GM21786 (cell line): ENCODE measurements around the gene NSMF.
"Not testable (repeated sequence)": the region's sequence is repeated elsewhere in the genome, so short reads cannot be mapped to it uniquely, and the experiment has no call there.

ENCODE experiments used
- ATAC-seq: cut with Tn5 transposase; IDR thresholded peaks from one replicate; pipeline ENCODE4 v1.9.1; 2021; ENCODE audit not compliant: unreplicated experiment

The NSMF gene

DNA sequence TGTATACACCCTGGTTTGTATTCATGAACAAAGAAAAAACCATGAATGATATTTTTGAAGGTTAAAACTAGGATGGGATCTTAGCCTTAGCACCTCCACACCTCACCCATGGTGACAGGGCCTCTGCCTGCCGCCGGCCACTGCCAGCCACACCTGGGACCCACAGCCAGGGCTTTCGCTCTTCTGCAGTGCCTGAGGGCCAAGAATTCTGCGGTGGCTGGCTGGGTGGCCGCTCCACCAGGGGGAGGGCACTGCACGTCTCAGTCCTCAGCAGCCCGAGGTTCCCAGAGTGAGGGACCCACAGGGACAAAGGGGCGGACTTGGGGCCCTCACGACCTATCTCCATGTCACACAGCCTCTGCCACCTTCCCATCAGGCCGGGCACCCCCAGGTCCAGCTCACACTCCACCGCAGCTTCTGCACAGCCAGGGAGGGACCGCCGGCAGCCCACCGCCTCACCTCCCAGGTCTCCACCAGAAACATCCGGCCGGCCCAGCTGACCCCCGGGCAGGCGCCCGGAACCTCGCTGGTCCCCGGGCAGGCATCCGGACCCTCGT, 43.0 kb downstream of the NSMF start:
- no peak for ATAC-seq

DNA sequence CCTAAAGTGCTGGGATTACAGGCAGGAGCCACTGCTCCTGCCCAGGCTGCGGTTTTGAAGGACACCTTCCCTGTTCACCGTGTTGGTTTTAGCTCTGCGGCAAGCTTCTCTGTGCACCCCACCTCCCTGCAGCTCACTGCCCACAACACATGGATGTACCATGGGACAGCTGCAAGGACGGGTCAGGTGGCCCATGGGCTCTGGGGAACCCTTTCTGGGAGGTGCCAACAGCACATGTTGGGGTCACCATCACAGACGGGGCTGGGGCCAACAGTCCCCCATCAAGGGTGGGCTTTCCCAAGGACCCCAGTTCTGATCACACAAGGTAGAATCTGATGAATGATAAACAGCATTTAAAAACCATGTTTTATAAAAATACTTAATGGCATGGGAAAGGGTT, 43.7 kb downstream of the NSMF start:
- ATAC-seq = no peak

DNA sequence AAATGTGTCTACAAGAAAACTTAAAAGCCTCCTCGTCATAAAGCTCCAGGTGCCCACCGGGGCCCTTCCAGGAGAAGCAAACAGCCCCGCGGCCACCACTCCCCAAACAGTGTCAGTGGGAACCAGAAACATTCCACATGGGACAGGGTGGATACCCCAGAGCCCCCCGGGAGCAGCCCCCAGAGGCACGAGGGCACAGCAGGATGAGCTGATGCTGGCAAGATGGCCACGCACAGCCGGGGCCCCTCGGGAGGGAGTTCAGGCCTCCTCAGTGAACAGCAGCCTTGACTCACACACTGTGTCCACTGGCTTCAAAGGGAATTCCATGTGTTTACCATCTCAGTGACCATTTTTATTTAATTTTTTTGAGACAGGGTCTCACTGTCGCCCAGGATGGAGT, 46.7 kb downstream of the NSMF start:
- ATAC-seq = no peak

DNA sequence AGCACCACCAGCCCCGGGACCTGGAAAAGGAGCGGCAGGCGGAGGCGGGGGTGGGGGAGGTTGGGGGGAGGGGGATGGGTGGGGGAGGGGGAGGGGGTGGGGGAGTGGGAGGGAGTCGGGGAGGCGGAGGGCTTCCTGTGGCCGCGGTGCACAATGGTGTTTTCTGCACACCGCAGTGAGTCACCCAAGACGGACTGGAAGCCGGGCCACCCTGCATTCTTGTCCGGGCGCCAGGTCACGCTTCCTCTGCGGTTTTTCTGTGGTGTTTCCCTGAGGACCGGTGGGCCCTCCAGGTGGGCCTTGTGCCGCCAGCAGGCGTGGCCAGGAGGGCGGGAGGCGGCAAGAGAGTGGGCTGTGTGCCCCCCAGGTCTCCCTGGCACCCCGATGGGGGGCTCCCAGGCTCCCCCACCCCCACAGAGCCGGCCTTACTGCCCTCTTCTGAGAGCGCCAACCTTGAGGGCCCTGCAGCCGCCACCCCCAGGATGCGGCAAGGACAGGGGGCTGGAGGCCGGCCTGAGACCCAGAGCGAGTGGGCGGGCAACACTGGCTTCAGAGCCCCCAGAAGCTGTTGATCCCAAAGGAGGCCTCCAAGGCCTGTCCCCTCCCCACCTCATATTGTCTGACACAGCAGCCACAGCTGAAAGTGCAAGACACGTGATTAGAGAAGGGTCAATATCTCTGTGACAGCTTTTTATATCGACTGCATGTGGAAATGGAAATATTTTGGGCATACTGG, 47.3 kb downstream of the NSMF start:
- no peak for ATAC-seq

DNA sequence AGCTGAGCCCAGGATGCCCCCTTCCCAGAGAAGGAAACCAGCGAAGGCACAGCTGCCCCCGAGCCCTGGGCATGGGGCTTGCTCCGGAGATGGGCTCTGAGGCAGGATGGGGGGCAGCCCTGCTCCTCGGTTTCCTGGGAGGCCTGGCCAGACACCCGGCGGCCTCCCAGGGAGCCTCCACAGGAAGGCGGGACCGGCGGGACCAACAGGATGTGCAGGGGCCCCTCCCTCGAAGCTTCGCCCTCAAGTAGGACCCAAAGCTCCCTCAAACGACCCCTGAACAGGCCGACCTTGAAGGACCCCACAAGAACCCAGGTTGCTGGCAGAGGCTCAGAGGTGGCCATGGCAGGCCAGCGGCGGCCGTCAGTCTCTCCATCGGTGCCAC, 47.9 kb downstream of the NSMF start:
- ATAC-seq = no peak

DNA sequence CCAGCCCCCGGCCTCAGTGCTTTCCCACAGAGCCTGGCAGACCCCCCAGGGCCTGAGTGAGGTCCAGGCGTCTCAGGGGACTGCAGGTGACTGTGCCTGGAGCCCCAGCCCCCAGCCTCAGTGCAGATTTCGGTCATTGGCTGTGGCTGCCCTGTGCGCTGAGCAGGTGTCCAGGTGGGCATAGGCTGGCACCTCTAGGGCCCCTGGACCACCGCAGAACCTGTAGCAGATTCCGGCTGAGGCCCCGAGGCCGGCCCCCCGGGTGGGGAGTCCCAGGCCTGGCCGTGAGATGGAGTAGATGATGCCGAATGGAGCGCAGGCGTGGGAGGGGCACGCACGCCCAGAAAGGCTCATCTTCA, 48.3 kb downstream of the NSMF start:
- ATAC-seq = no peak

DNA sequence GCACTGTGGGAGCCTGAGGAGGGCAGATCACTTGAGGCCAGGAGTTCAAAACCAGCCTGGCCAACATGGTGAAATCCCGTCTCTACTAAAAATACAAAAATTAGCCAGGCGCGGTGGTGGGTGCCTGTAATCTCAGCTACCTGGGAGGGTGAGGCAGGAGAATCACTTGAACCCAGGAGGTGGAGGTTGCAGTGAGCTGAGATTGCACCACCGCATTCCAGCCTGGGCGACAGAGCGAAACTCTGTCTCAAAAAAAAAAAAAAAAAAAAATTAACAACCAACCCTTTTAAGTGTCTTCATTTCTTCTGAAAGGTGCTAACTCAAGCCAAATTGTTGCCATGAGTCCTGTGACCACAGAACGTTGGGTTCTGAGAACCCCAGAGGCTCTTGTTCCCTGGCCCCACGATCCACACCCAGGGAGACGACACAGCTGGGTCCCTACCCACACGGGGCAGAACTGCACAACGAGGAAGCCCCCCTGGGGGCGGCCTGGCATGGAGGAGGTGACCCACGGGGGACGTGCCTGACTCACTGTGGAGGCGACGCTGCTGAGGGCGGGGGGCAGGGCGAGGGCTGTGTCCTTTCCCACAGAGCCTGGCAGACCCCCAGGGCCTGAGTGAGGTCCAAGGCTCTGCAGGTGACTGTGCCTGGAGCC, 48.8 kb downstream of the NSMF start:
- ATAC-seq = not testable (repeated sequence)

DNA sequence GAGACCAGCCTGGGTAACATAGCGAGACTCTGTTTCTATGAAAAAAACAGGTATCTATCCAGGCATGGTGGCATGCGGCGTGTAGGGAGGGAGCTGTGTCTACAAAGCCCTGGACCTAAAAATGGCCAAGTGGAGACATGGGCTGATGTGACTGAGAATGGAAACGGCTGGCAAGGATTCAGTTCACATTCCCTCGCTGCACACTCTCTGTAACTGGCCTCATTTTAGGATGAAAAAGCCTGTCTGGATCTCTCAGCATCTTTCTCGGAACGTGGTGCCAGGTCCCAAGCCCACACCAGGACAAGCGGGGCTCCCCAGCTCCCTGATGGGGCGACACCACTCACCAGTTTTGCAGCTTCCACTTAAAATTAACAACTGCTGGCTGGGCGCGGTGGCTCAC, 49.6 kb downstream of the NSMF start:
- ATAC-seq = no peak

DNA sequence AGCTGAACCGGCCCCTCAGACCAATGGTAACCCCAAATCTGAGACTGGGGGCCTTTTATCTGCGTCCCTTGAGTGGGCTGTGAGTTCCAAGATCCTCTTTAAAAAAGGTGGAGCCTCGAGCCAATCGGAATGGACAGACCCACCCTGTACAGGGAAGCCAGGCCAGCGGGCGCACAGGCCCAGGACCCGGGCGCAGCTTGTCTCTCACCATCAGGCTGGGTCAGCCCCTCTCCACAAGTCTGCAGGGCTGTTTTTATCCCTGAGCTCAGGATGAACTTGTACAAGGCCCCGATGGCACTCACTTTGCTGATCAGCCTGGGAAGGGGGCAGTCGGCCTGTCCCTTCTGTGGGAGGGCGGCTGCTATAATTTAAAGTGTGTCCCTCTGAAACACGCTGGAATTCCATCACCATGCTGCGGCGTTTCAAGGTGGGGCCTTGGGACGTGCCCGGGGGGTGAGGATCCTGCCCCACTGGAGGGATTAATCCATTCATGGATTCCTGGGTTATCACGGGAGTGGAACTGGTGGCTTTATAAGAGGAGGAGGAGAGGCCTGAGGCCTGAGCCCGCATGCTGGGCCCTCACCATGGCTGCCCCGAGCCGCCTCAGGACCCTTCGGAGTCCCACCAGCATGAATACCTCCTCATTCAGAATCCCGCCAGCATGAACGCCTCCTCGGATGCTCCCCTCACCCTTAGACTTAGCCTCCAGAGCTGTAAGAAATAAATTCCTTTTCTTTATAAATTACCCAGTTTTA, 50.3 kb downstream of the NSMF start:
- no peak for ATAC-seq

DNA sequence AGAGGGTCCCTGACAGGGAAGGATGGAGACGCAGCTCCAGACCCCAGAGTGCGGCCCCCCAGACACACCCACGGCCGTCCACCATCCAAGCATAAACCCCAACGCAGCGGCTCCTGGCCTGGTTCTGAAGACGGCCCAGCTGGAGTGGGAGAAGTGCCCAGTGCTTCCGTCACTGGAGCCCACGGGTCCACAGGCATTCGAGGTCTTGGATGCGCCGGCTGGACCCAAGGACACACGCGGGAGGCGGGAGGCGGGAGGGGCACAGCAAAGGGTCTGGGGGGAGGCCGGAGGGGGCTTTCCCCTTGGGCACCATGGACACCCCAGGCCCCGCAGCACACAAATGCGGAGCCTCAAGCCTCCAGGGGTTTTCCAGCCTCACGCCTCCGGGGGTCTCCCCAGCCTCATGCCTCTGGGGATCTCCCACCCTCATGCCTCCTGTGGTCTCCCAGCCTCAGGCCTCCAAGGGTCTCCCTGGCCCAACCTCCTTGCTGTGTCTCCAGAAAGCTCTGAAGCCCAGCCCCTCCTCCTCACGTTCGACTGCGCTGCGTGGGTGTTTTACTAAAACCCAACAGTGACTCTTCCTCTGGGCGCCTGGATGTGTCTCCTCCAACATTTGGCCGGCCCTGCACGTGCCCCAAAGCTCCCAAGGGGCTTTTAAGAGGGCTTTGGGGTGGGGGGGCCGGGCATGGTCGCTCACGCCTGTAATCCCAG, 51.4 kb downstream of the NSMF start:
- no peak for ATAC-seq

DNA sequence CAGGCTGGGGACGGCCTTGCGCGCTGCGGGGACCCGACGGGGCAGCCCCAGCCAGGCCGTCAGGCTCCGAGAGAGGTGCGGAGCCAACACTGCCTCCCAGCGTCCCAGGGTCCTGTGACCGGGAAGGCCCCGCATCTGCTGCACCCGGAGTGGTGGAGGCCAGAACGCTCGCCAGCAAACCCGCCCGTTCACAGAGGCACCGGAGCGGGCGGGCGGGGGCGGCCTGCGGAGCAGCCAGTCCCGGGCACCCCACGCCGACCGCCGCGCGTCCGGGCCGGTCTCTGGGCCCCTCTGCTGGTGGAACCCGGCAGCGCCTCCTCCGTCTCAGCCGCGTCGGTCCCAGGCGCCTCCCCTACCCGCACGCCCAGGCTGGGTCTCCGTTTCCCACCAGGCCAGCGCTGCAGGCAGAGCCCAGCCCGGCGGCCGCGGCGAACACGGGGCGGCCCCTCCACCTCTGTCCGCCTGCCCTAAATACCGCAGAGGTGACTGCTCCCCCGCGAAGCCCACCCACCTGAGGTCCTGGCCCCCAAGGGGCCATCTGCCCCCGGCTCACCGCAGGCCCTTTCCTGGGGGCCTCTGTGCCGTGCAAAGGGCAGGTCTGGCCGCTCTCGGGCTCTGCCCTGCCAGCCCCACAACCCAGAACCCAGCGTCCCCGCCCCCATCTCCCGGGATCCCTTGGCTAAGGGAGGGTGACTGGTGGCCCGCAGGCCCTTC, 52.1 kb downstream of the NSMF start:
- no peak for ATAC-seq

DNA sequence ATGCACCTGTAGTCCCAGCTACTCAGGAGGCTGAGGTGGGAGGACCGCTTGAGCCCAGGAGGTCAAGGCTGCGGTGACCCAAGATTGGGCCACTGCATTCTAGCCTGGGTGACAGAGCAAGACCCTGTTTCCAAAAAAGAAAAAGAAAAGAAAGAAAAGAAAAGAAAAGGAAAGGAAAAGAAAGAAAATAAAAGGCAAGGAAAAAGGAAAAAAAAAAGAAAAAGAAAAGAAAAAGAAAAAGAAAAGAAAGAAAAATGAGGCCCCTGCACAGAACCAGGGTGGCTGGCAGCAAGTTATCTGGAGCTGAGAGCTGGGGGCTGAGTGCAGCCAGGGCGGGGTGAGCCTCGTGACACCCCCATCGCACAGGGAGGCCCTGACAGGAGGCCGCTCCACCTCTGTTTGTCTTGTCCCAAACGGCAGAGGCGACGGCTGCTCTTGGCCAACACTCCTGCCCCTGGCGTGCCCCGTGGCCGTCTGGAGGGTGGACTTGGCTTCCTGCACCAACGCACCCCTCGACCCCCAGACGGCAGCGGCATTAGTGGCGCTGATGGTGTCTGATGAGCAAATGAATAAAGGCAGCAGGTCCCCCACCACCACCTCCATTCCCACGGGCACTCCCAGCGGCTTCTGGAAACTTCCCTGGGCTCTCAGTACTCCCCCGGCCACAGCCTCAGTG, 52.9 kb downstream of the NSMF start:
- ATAC-seq = no peak

DNA sequence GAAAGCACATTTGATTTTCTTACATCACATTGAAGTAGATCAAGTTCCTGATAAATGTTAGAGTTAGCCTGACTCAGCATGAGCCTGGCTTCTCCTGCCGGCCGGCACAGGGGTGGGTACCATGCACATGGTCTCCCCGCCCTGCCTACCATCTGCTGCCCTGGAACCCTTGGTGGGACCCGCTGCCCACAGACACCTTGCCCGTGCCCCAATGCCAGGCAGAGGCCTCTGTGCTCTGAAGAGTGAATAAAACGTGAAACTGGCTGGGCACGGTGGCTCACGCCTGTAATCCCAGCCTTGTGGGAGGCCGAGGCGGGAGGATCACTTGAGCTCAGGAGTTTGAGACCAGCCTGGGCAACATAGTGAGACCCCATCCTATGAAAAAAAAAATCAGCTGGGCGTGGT, 53.5 kb downstream of the NSMF start:
- no peak for ATAC-seq

DNA sequence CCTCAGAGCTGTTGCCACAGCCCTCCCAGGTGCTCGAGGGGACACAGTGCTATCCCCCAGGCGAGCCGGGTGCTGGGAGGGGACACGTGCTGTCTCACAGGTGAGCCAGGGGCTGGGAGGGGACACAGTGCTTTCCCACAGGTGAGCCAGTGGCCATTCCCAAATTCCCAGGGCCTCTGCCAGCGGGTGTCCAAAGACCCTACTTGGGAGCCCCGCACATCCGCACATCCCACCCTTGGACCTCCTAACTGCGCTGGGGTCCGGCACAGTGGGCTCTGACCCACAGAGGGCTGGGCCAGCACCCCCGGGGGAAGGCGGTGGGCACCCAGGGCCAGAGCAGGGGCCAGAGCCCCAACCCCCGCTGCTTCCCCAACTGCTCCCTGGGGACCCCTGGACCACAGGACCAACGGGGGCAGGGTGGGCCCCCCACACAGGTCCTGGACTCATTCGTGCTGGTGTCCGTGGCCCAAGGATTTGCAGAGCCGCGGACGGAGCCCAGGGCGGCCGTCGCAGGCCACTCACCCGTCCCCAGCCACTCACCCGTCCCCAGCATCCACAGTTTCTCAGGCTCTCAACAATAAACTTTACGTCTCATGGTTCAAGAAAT, 54.1 kb downstream of the NSMF start:
- ATAC-seq = no peak

DNA sequence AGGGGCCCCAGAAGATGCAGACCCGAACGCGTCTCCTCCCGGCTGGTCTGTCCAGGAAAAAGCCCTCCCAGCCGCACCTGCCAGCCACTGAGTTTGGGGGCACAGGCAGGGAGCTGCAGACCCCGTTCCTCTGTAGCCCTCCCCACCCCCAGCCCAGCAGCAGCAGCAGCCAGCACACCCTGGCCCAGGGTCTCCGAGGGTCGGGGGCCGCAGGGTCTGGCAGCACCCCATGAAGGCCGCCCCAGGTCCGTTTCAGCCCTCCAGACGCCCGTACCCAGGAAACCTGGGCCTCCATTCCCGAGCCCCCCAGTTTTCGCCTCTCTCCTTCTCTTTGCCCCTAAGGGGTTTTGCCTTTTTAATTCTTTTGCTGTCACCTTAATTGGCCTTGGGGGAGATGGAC, 55.9 kb downstream of the NSMF start:
- no peak for ATAC-seq

DNA sequence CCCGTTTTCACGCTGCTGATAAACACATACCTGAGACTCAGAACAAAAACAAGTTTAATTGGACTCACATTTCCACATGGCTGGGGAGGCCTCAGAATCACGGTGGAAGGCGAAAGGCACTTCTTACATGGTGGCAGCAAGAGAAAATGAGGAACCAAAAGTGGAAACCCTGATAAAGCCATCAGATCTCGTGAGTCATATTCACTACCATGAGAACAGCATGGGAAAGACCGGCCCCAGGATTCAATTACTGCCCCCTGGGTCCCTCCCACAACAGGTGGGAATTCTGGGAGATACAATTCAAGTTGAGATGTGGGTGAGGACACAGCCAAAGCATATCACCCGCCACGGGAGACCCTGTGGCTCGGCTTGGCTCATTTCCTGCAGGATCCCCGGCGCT, 56.4 kb downstream of the NSMF start:
- ATAC-seq = no peak

DNA sequence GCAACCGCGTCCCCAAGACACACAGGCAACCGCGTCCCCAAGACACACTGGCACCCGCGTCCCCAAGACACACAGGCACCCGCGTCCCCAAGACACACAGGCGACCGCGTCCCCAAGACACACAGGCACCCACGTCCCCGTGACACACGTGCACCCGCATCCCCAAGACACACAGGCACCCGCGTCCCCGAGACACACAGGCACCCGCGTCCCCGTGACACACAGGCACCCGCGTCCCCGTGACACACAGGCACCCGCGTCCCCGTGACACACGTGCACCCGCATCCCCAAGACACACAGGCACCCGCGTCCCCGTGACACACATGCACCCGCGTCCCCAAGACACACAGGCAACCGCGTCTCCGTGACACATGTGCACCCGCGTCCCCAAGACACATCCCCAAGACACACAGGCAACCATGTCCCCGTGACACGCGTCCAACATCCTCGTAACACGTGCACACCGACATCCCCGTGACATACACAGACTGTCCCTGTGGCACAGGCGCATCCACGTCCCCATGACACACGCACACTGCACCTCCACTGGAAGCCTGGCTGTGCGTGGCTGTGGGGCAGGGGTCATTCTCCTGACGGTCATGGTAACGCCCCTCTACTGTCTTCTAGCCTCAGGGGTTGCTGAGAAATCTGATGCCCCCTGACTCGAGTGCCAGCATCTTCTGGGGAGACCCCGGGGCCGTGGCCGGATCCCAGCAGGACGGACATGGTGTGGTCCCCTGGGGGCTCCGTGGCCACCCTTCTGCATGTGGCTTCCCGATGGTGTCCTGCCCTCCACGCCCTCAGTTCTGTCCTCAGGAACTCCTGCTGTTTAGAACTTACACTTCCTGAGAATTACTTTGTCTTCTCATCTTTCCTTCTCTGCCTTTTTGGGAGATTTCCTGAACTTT, 60.3 kb downstream of the NSMF start:
- ATAC-seq = no peak

DNA sequence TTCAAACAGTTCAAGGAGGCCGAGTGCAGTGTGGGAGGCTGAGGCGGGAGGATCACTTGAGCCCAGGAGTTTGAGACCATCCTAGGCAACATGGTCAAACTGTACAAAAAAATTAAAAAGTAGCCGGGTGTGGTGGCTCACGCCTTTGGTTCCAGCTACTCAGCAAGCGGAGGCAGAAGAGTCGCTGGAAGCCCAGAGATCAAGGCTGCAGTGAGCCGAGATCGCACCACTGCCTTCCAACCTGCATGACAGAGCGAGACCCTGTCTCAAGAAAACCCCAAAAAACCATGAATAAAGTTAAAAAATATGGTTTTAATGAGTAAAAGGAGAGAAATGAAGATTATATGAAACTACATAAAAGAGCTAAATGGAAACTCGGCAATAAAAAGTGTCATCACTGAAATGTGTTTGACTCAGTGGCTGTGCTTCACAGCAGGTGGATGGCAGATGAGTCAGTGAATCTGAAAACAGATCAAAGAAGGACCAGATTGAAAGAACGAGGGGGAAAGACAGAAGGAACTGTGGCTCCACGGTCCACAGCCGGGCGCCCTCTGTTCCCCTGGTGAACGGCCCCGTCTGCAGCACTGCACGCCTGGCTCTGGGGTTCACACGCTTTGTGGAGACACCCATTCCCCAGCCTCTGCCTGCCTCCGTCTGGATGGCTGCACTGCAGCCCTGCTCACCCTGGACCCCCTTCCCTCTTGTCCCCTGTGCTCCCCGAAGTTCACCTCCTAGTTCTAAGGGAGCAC, 61.3 kb downstream of the NSMF start:
- ATAC-seq = no peak
